ENCODE data around the gene DDX49.
"Not testable (repeated sequence)": the region's sequence is repeated elsewhere in the genome, so short reads cannot be mapped to it uniquely, and the experiment has no call there.

DDX49 gene

GRCh38 chr19:18896421-18896841 is 23.1 kb upstream of the DDX49 start:
- no peak for DNase-seq

- no peak for DNase-seq
These were observed 22.2 kb upstream of the DDX49 start for GRCh38 chr19:18897094-18898029.

GRCh38 chr19:18898081-18898606 is 21.4 kb upstream of the DDX49 start:
- no peak for DNase-seq

GRCh38 chr19:18898607-18899408 is 20.7 kb upstream of the DDX49 start:
- no peak for DNase-seq

- no peak for DNase-seq
These were observed 19.6 kb upstream of the DDX49 start for GRCh38 chr19:18899624-18900560.

- no peak for DNase-seq
These were observed 18.6 kb upstream of the DDX49 start for GRCh38 chr19:18900700-18901481.

GRCh38 chr19:18901491-18901890 is 18.0 kb upstream of the DDX49 start:
- no peak for DNase-seq

- DNase-seq = not testable (repeated sequence)
These were observed 17.0 kb upstream of the DDX49 start for GRCh38 chr19:18902519-18902918.

- DNase-seq = no peak
These were observed 16.1 kb upstream of the DDX49 start for GRCh38 chr19:18903156-18904037.

GRCh38 chr19:18904334-18905057 is 15.0 kb upstream of the DDX49 start:
- no peak for DNase-seq

GRCh38 chr19:18905058-18905456 is 14.5 kb upstream of the DDX49 start:
- no peak for DNase-seq

- DNase-seq = no peak
These were observed 13.8 kb upstream of the DDX49 start for GRCh38 chr19:18905513-18906236.

GRCh38 chr19:18906605-18907519 is 12.7 kb upstream of the DDX49 start:
- DNase-seq = no peak

GRCh38 chr19:18908917-18909619 is 10.4 kb upstream of the DDX49 start:
- DNase-seq = no peak

- no peak for DNase-seq
These were observed 9.5 kb upstream of the DDX49 start for GRCh38 chr19:18910010-18910409.

- DNase-seq = no peak
These were observed 8.6 kb upstream of the DDX49 start for GRCh38 chr19:18910801-18911436.

GRCh38 chr19:18912933-18913332 is 6.6 kb upstream of the DDX49 start:
- DNase-seq = no peak

Data from activated CD4-positive, alpha-beta T cell treated with anti-CD3 and anti-CD28 coated beads, Interleukin-2, amount 50 U/mL, for 1 hour (primary cell).